Stimulated activated naive CD4-positive, alpha-beta T cell treated with Interleukin-2 at 50 U/mL for 16 hours (primary cell): ENCODE results near the gene CBFA2T3.
A peak's percentile ranks its signal among the peaks of the same experiment; 100 is the strongest.

Source experiments
- DNase-seq: peaks from one replicate; lab custom pipeline; 2025; lab: John Stamatoyannopoulos, UW

The CBFA2T3 gene

DNA sequence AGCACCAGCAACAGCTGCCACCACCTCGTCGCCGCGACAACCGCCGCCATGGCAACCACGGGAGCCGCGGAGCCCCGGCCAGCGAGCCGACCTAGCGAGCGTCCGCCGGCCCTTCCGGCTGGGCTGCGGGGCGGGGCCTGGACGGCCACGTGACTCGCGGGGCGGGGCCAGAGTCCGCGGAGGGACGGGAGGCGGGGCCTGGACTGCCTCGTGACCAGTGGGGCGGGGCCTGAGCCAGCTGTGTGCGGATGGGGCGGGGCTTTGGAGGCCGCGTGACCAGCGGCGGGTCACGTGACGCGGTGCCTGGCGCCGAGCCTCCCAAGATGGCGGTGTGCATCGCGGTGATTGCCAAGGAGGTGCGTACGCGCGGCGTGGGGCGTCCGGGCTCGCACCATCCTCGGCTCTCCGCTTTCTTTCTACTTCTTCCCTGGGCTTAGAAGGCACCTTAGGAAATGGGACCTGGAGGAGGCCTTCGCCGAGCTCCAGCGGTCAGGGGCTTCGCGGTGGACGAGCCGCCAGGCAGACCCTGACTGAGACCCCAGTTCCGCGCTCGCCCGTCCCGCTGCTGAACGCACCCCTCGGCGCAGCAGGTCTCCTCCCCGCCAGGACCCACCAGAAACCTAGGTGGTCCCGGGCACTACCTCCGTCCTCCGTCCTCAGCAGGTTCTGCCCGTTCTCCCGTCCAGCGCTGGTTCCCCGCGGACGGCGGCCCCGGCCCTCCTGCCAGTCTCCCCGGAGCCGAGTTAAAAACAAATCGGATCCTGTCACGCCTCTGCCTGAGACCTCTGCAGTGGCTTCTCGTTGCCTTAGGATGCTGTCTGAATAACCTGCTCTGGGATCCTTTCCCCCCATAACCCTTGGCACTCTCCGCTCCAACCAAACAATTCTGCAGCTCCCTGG, 119.9 kb downstream of the CBFA2T3 start, which contains the start of the genes GALNS and TRAPPC2L:
Gene GALNS (minus strand): TSS at position 120 of the 900 bp plus-strand sequence. CDS start 70 bp downstream, at position 50.
Gene TRAPPC2L (plus strand): TSS at position 300 of the 900 bp plus-strand sequence. CDS start 24 bp downstream, at position 324.
- peak; percentile 97 for DNase-seq

GRCh38 chr16:88856122-88856827, 120.7 kb downstream of the CBFA2T3 start:
- DNase-seq, result peak; percentile 51

DNA sequence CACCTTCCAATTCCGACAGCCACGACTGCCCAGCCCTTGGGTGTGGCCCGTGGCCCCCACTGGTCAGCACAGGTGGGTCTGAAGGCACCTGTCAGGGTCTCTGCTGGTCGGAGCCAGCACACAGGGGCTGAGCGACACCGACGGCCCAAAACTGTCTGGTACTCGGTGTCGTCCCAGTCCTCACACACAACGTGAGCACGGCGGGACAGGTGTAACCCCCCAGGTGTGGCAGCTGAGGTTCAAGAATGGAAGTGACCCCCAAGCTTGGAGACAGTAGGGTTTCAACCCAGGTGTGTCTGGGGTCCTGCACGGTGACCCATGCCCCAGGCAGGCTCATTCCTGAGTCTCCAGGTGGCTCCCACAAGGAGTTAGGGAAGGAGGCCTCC, 121.3 kb downstream of the CBFA2T3 start:
- DNase-seq, result no peak

DNA sequence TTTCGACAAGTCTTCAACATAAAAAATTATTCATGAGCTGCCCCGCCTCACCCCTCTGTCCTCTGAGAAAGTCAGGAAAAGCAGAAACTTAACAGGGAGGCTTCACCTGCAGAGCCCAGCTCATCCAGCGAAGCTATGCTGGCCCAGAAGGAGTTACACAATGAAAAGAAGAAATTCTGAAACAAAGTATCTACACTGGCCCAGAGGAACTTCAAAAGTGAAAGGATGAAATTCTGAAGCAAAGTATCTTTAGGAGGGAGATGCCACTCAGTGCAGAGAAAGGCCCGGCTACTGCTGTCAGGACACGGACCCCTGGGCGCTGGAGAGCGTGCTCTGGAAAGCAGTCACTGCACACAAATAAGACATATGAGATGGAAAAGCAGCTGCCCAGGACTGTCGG, 121.8 kb downstream of the CBFA2T3 start:
- no peak for DNase-seq

DNA sequence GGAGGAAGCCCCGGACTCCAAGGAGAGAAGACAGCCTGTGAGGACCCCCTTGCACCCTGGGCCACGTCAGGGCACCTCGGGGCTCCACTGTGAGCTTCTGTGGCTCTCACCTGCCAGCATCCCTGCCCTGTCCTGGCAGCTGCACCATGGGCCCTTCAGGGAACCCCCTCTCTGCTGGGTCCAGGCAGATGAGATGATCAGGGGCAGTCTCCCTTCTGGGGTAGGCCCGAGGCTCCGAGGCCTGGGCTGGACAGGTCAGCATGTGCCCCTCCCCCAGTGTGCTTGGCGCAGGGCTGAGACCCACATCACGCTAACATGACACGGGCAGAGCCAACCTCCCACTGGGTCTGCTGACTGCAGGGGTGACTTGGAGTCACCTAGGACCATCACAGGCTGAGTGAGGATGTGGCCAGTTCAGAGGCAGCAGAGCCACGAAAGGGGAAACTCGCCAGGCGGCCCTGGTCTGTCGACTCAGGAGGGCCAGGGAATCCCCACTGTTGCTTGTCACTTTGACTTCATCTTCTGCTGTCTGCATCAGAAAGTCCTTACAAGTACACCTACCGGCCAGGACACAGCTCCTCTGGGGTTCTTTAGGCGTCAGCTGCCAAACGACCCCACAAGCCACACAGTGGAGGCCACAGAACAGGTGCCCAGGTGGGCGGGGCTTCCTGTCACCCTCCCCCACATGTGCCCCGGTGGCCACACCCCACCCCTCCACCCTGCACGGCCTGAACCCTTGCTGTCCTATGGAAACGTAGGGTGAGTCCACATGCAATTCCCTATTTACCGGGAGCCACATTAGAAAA, 122.5 kb downstream of the CBFA2T3 start:
- no peak for DNase-seq

GRCh38 chr16:88853325-88853941, 123.6 kb downstream of the CBFA2T3 start:
- no peak for DNase-seq

DNA sequence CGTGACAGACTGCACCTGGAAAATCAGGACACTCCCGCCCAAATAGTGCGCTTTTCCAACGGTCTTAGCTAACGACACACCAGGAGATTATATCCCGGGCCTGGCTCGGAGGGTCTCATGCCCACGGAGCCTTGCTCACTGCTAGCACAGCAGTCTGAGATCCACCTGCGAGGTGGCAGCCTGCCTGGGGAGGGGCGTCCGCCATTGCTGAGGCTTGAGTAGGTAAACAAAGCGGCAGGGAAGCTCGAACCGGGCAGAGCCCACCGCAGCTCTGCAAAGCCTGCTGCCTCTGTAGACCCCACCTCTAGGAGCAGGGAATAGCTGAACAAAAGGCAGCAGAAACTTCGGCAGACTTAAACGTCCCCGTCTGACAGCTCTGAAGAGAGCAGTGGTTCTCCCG, 125.4 kb downstream of the CBFA2T3 start:
- no peak for DNase-seq

DNA sequence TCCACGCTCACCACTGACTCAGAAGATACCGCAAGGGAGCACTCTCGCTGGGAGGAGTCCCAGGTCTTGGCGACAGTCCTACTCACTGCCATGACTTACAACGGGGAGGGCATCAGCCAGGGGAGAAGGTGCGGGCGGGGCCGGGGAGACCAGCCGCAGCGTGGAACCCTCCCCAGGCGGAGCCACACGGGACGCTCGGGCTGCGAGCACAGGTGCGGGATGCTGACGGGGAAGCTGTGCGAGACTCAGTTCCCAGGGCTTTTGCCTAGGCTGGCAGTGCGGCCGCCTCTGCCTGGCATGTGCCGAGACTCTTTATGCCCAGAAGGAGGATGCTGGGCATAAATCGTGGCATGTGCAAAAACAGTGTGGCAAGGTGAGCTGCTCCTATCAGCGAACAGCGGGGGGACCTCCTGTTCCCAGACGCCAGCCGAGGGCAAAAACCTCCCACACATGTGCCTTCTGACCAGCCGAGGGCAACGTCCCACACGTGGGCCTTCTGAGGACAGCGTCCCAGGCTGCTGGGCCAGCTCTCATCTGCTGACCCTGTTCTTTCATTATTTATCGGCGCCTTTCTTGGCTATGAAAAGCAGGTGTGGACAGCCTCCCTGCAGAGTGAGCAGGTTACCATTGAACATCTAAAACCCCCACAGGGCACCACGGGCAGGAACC, 126.3 kb downstream of the CBFA2T3 start:
- no peak for DNase-seq

GRCh38 chr16:88848557-88848956, 128.4 kb downstream of the CBFA2T3 start:
- DNase-seq, result no peak

DNA sequence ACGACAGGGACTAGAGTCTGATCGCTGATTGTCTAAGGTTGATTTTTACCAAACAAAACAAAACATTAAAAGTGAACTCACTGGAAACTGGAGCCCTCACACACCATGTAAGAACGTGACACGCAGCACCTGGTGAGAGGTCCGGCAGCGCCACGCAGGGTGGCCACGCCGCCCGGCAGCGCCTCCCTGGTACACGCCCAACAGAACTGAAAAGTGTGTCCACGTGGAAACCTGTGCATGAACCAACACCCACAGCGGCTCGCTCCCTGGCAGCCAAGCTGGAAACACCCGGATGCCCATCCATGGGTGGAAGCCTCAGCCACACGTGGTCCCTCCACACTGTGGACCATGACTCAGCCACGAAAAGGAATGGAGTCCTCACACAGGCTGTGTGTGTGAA, 129.4 kb downstream of the CBFA2T3 start:
- DNase-seq, result no peak

DNA sequence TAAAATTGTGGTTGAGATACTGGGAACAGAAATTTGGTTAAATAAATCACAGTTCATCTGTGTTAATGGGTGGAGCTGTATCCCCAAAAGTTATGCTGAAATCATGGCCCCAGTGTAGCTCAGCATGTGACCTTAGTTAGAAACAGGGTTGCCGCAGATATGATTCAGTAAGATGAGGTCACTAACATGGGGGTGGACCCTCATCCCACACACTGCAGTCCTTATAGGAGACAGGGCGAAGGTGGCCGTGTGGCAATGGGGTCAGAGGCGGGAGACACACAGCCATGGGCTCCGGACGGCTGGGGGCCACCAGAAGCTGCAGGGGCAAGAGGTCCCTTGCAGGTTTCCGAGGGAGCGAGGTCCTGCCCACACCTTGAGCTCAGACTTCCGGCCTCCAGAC, 130.9 kb downstream of the CBFA2T3 start:
- no peak for DNase-seq

DNA sequence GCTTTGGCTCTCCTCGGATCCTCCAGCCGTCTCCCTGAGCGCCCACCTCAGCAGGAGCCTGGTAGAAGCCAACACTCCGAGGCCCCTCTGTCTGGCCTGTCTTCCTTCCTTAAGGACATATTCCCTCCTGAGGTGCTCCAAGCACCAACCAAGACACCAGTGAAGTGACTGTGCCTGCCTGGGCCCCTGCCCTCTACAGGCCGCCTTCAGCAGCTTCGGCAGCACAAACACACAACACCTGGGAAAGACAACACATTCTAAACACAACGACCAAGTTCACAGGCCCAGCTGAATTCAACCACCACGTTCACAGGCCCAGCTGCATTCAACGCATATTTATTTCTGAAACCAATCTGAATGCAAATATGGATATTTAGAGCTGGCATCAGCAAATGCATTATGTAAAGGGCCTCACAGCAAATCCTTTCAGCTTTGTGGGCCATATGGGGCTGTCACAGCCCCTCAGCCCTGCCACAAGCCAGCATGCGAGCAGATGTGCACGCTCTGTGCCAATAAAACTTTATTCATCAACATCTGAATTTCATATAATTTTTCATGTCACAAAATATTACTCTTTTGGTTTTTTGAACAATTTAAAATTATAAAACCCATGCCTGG, 132.5 kb downstream of the CBFA2T3 start:
- no peak for DNase-seq

GRCh38 chr16:88843256-88843655, 133.8 kb downstream of the CBFA2T3 start:
- no peak for DNase-seq

DNA sequence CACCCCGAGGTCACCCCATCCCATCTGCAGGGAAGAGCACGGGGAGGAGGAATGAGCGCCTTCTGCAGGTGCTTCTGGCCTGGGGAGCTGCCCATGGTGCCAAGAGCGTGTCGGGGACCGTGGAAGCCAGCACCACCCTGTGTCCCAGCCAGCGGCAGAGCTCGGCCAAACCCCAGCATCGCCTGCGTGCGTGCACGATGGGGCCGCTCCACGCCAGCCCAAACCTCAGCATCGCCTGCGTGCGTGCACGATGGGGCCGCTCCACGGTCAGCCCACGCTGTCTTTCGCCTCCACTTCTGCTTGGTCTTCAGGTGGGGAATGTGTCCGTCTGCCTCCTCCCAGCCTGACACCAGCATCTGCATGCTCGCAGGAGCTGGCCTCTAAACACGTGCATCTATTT, 134.2 kb downstream of the CBFA2T3 start:
- no peak for DNase-seq

DNA sequence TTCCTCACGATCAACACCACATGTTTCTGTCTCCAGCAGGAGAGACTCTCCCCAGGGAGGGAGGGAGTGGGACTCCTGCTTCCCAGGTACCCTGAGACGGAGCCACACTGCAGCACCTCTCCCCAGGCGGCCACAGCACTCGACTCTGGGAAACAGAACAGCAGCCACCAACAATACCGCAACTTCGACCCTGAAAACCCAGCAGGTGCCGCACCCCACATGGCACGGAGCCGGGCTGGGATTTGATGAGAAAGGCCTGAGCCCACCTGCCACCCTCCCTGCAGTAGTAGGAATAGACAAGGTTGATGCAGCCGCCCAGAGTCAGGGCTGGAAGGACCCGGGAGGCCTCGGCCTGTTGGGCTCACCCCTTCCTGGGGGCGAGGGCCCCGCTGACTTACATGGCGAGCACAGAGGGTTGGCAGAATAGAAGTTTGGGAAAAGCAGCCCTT, 134.7 kb downstream of the CBFA2T3 start:
- no peak for DNase-seq

- DNase-seq, result no peak
These were observed 135.3 kb downstream of the CBFA2T3 start for GRCh38 chr16:88841521-88842307.

GRCh38 chr16:88840600-88841215, 136.3 kb downstream of the CBFA2T3 start:
- no peak for DNase-seq

- DNase-seq, result no peak
These were observed 137.0 kb downstream of the CBFA2T3 start for GRCh38 chr16:88839745-88840599.
